HG02623 (cell line): ENCODE measurements around the gene MAST3.

ENCODE experiments used
- ATAC-seq: cut with Tn5 transposase; IDR thresholded peaks from one replicate; pipeline ENCODE4 v1.9.1; 2021; ENCODE audit warnings: moderate library complexity; ENCODE audit not compliant: unreplicated experiment

The MAST3 gene

DNA sequence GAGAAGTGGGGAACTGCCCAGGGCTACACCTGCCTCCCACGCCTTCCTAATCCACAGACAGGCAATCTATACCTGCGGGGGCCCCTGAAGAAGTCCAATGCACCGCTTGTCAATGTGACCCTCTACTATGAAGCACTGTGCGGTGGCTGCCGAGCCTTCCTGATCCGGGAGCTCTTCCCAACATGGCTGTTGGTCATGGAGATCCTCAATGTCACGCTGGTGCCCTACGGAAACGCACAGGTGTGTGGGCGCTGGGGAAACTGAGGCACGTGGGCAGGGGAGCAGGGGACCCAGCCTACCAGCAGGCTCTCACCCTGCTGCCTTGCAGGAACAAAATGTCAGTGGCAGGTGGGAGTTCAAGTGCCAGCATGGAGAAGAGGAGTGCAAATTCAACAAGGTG, 77.4 kb downstream of the MAST3 start:
- no peak for ATAC-seq

GRCh38 chr19:18176367-18177310, 79.1 kb downstream of the MAST3 start:
- ATAC-seq: no peak

- no peak for ATAC-seq
Observed at GRCh38 chr19:18179957-18180356, 82.4 kb downstream of the MAST3 start.

- ATAC-seq: no peak
Observed at GRCh38 chr19:18183529-18183928, 86.0 kb downstream of the MAST3 start.

DNA sequence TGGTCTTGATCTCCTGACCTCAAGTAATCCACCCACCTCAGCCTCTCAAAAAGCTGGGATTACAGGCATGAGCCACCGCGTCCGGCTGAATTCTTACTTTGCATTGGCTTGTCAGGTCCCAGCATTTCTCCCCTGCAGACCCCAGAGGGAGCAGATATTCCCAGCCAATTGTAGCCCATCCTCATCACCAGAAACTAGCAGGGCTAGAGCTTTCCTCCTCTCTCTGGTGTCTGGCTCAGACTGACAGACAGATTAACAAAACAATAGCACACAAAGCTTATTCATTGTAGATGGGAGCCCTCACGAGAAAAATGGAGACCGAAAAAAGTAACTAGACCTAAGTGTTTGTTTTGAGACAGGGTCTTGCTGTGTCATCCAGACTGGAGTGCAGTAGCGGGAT, 88.0 kb downstream of the MAST3 start:
- no peak for ATAC-seq

- ATAC-seq: no peak
Observed at GRCh38 chr19:18190278-18190677, 92.7 kb downstream of the MAST3 start.

DNA sequence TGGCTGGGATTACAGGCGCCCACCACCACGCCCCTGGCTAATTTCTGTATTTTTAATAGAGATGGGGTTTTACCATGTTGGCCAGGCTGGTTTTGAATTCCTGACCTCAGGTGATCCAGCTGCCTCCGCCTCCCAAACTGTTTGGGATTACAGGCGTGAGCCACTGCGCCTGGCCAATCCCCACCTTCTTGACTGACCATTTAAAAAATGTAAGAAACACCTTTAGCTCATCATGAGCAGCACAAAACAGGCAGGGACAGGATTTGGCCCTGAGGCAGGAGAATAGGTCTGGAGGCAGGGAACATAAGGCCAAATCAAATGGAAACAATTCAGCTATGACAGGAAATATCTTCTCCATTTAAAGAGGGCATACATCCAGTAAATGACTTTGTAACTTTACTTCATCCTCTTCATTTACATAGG, 94.1 kb downstream of the MAST3 start:
- ATAC-seq: no peak

- peak; percentile 80 for ATAC-seq
Observed at GRCh38 chr19:18192673-18193387, 95.3 kb downstream of the MAST3 start, which contains the start of gene MPV17L2. TSS of gene MPV17L2 (plus strand) at chr19:18193218. CDS start at chr19:18193282, 64 bp downstream.

DNA sequence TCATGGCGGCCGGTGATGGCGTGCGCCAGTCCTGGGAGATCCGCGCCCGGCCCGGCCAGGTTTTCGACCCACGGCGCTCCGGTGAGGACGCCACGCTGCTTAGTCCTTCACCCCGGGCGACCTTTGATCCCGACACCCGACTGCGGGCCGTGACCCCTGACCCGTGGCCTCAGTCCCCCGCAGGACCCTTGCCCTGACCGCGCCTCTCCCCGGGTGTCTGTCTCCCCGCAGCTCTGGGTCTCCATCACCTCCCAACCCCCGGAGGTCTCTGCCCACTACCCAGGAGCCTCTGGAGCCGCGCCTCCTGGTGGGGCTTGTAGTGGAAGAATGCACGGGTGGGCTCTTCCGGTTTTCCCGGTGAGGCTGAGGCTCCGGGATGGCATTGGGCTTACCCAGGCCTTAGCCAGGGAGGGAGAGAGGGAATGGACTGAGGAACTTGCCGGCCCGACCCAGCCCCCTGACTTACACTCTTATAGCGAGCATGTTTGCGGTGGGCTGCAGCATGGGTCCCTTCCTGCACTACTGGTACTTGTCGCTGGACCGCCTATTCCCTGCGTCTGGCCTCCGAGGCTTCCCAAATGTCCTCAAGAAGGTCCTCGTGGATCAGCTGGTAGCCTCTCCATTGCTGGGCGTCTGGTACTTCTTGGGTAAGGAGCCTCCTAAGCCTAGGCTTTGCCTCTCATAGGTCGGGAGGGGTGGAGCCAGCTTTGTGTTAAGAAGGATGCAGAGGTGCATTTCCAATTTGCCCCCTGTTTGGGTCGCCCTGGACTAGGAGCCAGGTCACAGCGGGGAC, 96.0 kb downstream of the MAST3 start:
- peak; percentile 1 for ATAC-seq

DNA sequence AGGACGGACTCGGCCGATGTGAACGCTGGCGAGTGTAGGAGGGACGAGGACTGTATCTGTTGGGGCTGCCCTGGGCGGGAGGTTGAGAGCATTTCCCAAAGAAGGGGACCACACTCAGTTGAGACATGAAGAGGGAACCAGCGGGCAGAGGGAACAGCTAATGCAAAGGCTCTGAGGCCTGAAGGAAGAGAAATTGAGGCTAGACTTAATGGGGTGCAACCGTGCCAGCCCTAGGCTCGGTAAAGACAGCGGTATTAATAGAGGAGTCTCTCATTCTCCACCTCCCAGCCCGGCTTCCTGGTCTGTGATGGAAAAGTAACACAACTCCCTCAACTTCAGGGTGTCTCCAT, 96.6 kb downstream of the MAST3 start:
- ATAC-seq: no peak

DNA sequence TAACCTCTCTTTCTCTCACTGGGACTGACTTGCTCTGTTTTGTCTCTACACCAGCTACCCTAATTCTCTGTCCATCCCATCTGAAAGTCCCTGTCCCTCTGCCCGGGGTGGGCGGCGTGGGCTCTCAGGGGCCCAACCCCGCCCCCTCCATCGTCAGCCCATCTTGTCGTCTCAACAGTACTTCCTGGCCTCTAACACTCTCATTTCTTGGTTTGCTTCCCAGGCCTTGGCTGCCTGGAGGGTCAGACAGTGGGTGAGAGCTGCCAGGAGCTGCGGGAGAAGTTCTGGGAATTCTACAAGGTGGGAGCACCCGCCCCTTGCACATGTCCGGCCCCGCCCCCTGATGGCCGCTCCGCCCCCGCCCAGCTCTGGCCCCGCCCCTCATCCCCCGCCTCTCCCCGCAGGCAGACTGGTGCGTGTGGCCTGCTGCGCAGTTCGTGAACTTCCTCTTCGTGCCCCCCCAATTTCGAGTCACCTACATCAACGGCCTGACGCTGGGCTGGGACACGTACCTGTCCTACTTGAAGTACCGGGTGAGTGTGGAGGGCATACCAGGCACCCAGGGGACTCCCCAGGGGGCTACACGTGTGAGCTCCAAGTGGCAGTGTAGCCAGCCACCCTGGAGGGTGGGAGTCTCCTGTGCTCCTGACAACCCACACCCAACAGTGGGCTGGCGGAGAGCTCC, 97.1 kb downstream of the MAST3 start:
- no peak for ATAC-seq

DNA sequence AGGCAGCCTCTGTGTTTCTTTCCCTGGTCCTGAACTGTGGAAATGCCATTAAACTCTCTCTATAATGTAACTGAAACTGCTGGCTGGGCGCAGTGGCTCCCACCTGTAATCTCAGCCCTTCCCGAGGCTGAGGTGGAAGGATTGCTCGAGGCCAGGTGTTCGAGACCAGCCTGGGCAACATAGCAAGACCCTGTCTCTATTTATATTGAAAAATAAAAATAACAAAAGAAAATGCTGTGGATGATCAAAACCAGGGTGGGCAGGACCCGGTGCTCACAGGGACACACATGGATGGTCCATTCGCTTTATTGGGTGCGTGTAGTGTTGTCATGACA, 98.9 kb downstream of the MAST3 start:
- ATAC-seq: no peak

- ATAC-seq: no peak
Observed at GRCh38 chr19:18197306-18197705, 99.7 kb downstream of the MAST3 start.

GRCh38 chr19:18197941-18198340, 100.4 kb downstream of the MAST3 start:
- no peak for ATAC-seq

DNA sequence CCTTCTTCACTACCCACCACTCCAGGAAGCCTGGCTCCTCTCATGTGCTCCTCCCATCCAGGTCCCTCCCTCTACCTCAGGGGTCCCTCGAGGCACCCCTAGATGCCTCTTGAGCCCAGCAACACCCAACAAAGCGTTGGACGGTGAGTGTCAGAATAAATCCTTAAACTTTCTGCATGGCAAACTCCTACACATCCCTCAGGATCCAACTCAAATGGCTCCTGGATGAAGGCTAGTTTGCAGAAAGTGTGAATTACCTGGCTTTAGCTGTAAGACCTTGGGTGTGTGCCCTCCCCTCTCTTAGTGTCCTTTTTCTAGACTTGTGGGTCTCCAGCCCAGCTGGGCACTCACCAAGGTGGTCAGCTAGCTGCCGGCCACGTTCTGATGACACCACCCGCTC, 100.8 kb downstream of the MAST3 start:
- no peak for ATAC-seq
